CD14-positive monocyte (primary cell): Measurements from ENCODE around the gene SMPDL3A. TPM values are rescaled to one million over a fixed set of nuclear protein-coding genes. Genes with fewer than 3 reads are reported as not detected.

Experiments used
- DNase-seq, 3 donors: peaks; one replicate each; pipeline ENCODE4 v3.0.0-alpha.2; 2011 to 2022
- H2AFZ ChIP-seq: 2 replicates; pipeline ENCODE4 v1.6.0; 2012; ENCODE audit warnings: mild to moderate bottlenecking, low read depth, low read length, inconsistent platforms; ENCODE audit not compliant: insufficient read depth, poor library complexity, severe bottlenecking
- H3K27ac ChIP-seq, 2 donors: 1 replicate in 1 of 2; 2 replicates in 1 of 2; pipeline ENCODE4 v1.5.1; 2012 to 2013; ENCODE audit warnings: low read length in 2 of 2, control low read depth in 1 of 2, inconsistent platforms in 1 of 2, low read depth in 1 of 2, mild to moderate bottlenecking in 1 of 2
- H3K27me3 ChIP-seq, 2 donors: one replicate each; pipeline versions ENCODE4 v1.6.0 to v1.6.1; 2011 to 2013; ENCODE audit warnings: low read length in 2 of 2; ENCODE audit not compliant: control insufficient read depth in 2 of 2, insufficient read depth in 2 of 2
- H3K36me3 ChIP-seq, 2 donors: replicated peaks in 1 of 2; 1 replicate in 1 of 2; 2 replicates in 1 of 2; pipeline versions ENCODE4 v1.5.1 to v1.6.1; 2012 to 2013; ENCODE audit warnings: low read length in 2 of 2, control low read depth in 1 of 2, inconsistent platforms in 1 of 2, mild to moderate bottlenecking in 1 of 2; ENCODE audit not compliant: insufficient read depth in 2 of 2, control insufficient read depth in 1 of 2
- H3K4me1 ChIP-seq, 2 donors: 1 replicate in 1 of 2; 2 replicates in 1 of 2; pipeline versions ENCODE4 v1.5.1 to v1.6.1; 2012 to 2013; ENCODE audit warnings: low read length in 2 of 2, control low read depth in 1 of 2, inconsistent platforms in 1 of 2, mild to moderate bottlenecking in 1 of 2, moderate library complexity in 1 of 2; ENCODE audit not compliant: insufficient read depth in 2 of 2, control insufficient read depth in 1 of 2
- H3K4me2 ChIP-seq: replicated peaks from 2 replicates; pipeline ENCODE3; 2012; ENCODE audit warnings: low read length, moderate library complexity, mild to moderate bottlenecking; ENCODE audit not compliant: poor library complexity, severe bottlenecking; ENCODE audit errors: extremely low read depth
- H3K4me3 ChIP-seq, 3 experiments: fragments of 200-600 bp in 1 of 3; sonication (generic) in 1 of 3; replicated peaks in 1 of 3; 1 replicate in 2 of 3; 2 replicates in 1 of 3; pipeline ENCODE4 v1.5.1; 2011 to 2013; ENCODE audit warnings: low read length in 3 of 3, mild to moderate bottlenecking in 3 of 3, control low read depth in 2 of 3, low read depth in 2 of 3, inconsistent platforms in 1 of 3, moderate library complexity in 1 of 3
- H3K79me2 ChIP-seq: 2 replicates; pipeline ENCODE4 v1.6.0; 2012; ENCODE audit warnings: mild to moderate bottlenecking, control low read depth, inconsistent platforms, low read length, moderate library complexity; ENCODE audit not compliant: insufficient read depth
- H3K9ac ChIP-seq: 2 replicates; pipeline ENCODE4 v1.6.0; 2017; ENCODE audit warnings: low read length, mild to moderate bottlenecking; ENCODE audit not compliant: insufficient read depth, poor library complexity, severe bottlenecking
- H3K9me3 ChIP-seq, 2 donors: replicated peaks in 1 of 2; 1 replicate in 1 of 2; 2 replicates in 1 of 2; pipeline versions ENCODE4 v1.5.1 to v1.6.1; 2012 to 2013; ENCODE audit warnings: low read length in 2 of 2, control low read depth in 1 of 2; ENCODE audit not compliant: control insufficient read depth in 1 of 2, insufficient read depth in 1 of 2
- H4K20me1 ChIP-seq: 2 replicates; pipeline ENCODE4 v1.6.0; 2012; ENCODE audit warnings: mild to moderate bottlenecking, low read length, control low read depth, moderate library complexity; ENCODE audit not compliant: insufficient read depth
- H3K27ac Mint-ChIP-seq, 7 donors: one replicate each; pipeline ENCODE4 v1.8.0; 2020; ENCODE audit warnings: mild to moderate bottlenecking in 7 of 7, mixed read lengths in 7 of 7, moderate library complexity in 6 of 7, inconsistent platforms in 2 of 7
- H3K27me3 Mint-ChIP-seq, 3 donors: one replicate each; pipeline ENCODE4 v1.8.0; 2021 to 2022; ENCODE audit warnings: low read depth in 3 of 3, mild to moderate bottlenecking in 3 of 3, mixed read lengths in 3 of 3, moderate library complexity in 3 of 3, inconsistent platforms in 1 of 3
- H3K36me3 Mint-ChIP-seq, 2 donors: one replicate each; pipeline ENCODE4 v1.8.0; 2020; ENCODE audit warnings: mixed read lengths in 2 of 2, inconsistent platforms in 1 of 2, mild to moderate bottlenecking in 1 of 2
- H3K4me1 Mint-ChIP-seq: one replicate; pipeline ENCODE4 v1.8.0; 2020; ENCODE audit warnings: mild to moderate bottlenecking, mixed read lengths
- H3K4me3 Mint-ChIP-seq, 2 donors: one replicate each; pipeline ENCODE4 v1.8.0; 2020; ENCODE audit warnings: mild to moderate bottlenecking in 2 of 2, mixed read lengths in 2 of 2, moderate library complexity in 1 of 2
- H3K9me3 Mint-ChIP-seq, 7 donors: one replicate each; pipeline ENCODE4 v1.8.0; 2020 to 2022; ENCODE audit warnings: mixed read lengths in 7 of 7, mild to moderate bottlenecking in 6 of 7, moderate library complexity in 6 of 7, inconsistent platforms in 2 of 7
- WGBS: methylation state at CpG from one replicate; pipeline ENCODE4 v1.1.5; 2013; ENCODE audit warnings: missing lambda C conversion rate; ENCODE audit not compliant: insufficient coverage; 5-methylcytosine and 5-hydroxymethylcytosine counted together
- intact Hi-C, 2 donors: fragments of 100-400 bp; cut with micrococcal nuclease; formaldehyde crosslinking; loops; one replicate each; pipeline versions ENCODE4 v1.15.0 to v1.15.1; 2023
- polyA minus RNA-seq: library from RNA; depleted of rRNA, polyadenylated mRNA; stranded (reverse); fragments of >200 nt; gene quantifications from 2 replicates; pipeline ENCODE4 v1.2.3, GENCODE V29; 2012
- polyA plus RNA-seq, 3 donors: library from polyadenylated mRNA; depleted of rRNA in 1 of 3; unstranded in 2 of 3; stranded (reverse) in 1 of 3; fragments of 300-500 nt in 2 of 3; fragments of >200 nt in 1 of 3; fragmentation: Illumina TruSeq in 2 of 3; gene quantifications; 1 replicate in 2 of 3; 2 replicates in 1 of 3; pipeline ENCODE4 v1.2.3, GENCODE V29; 2012 to 2021
- total RNA-seq, 12 experiments: library from RNA in 1 of 12; stranded (reverse) in 1 of 12; fragments of 120-200 nt in 1 of 12; gene quantifications; one replicate each; pipeline ENCODE4 v1.2.4 and lab custom pipeline; 2013 to 2026; ENCODE audit warnings: mixed read lengths in 6 of 12, inconsistent platforms in 1 of 12
- TF ChIP-seq, protein P1 (sequence below): fragments of 200-600 bp; IDR thresholded peaks from one replicate; pipeline ENCODE4 v1.8.0; 2022; ENCODE audit warnings: antibody characterized with exemption, mild to moderate bottlenecking

Gene SMPDL3A, protein sequence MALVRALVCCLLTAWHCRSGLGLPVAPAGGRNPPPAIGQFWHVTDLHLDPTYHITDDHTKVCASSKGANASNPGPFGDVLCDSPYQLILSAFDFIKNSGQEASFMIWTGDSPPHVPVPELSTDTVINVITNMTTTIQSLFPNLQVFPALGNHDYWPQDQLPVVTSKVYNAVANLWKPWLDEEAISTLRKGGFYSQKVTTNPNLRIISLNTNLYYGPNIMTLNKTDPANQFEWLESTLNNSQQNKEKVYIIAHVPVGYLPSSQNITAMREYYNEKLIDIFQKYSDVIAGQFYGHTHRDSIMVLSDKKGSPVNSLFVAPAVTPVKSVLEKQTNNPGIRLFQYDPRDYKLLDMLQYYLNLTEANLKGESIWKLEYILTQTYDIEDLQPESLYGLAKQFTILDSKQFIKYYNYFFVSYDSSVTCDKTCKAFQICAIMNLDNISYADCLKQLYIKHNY
- total RNA-seq (2013): 16.3 TPM
- polyA plus RNA-seq (10 to 100 TPM; 21.3 to 30.1 (median 21.7) TPM), polyA minus RNA-seq (30.8 and 34.5 TPM in 2 replicates), total RNA-seq (lab: John Stamatoyannopoulos, UW) (25.4 to 122 (median 42.8) reads per million in 11 experiments)

DNA sequence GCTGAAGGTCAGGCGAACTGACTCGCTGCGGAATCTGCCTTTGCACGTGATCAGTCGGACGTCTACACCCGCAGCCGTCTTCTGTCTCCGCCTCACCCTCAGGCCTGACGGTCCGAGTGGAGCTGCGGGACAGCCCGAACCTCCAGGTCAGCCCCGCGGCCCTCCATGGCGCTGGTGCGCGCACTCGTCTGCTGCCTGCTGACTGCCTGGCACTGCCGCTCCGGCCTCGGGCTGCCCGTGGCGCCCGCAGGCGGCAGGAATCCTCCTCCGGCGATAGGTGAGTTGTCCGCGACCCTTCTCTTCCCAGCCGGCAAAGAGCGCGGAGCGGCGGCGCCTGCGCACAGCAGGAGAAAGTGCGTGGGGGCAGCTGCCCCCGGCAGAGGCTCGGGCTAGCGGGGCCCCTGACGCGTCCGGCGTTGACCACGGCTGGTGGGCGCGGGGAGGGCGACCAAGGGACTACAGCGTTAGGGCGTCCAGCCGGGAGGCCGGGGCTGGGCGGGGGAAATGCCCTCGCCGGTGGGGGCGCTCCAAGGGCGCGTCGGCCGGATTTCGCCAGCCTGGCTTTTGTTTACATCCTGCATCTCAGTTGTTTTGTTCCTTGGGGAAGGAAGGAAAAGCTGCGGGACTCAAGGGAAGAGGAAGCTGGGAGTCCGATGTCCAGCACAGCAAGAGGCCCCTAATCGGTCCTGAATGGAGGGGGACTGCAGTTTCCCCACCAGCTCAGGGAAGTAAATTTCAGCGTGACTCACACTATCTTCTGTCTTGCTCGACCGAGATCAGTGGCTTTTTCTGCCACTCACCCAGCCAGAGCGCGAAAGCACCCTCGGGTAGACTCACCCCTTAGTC lies at the start of gene SMPDL3A:
Gene SMPDL3A, plus strand, starts transcription at position 77 of the 846 bp plus-strand sequence. Its CDS starts 89 bp downstream, at position 166.
- Histone ChIP-seq H4K20me1 (peaks cover 10% of the 10 kb centered on the region), H3K9me3 (no peaks in the 10 kb centered on the region), H3K4me3 (peak within 1 kb of the TSS; percentile 81 to 89 (median 86)), H3K27me3 (peaks cover 28 to 35% of the 10 kb centered on the region in 2 donors), H3K36me3 (no peaks in the 10 kb centered on the region), H3K4me1 (peaks cover 38 to 41% of the 10 kb centered on the region in 2 donors), H2AFZ (peak within 1 kb of the TSS; percentile 81), H3K4me2 (peak within 1 kb of the TSS; percentile 93), H3K9ac (peak within 1 kb of the TSS; percentile 94), H3K27ac (peak within 1 kb of the TSS; percentile 91 to 95), H3K79me2 (peaks cover 51% of the 10 kb centered on the region)
- Mint-ChIP-seq H3K4me3 (peak within 1 kb of the TSS; percentile 91 to 97), H3K27me3 (peaks cover 36 to 44% (median 44%) of the 10 kb centered on the region in 3 donors), H3K4me1 (peaks cover 40% of the 10 kb centered on the region), H3K9me3 (peaks cover 0 to 3% (median 0%) of the 10 kb centered on the region in 7 donors), H3K27ac (peak within 1 kb of the TSS; percentile 94 to 99 (median 97)), H3K36me3 (peaks cover 6 to 29% of the 10 kb centered on the region in 2 donors)
- intact Hi-C loops: loop anchor here in 1 of 2 donors (5.0 kb wide), 1 partner anchor 37 kb away; no protein-coding TSS in a partner anchor
- peak; percentile 79 to 87 (median 86) for DNase-seq
- WGBS: under 1% methylated on average over 71 of the region's 71 CpGs
- TF ChIP-seq, protein P1, sequence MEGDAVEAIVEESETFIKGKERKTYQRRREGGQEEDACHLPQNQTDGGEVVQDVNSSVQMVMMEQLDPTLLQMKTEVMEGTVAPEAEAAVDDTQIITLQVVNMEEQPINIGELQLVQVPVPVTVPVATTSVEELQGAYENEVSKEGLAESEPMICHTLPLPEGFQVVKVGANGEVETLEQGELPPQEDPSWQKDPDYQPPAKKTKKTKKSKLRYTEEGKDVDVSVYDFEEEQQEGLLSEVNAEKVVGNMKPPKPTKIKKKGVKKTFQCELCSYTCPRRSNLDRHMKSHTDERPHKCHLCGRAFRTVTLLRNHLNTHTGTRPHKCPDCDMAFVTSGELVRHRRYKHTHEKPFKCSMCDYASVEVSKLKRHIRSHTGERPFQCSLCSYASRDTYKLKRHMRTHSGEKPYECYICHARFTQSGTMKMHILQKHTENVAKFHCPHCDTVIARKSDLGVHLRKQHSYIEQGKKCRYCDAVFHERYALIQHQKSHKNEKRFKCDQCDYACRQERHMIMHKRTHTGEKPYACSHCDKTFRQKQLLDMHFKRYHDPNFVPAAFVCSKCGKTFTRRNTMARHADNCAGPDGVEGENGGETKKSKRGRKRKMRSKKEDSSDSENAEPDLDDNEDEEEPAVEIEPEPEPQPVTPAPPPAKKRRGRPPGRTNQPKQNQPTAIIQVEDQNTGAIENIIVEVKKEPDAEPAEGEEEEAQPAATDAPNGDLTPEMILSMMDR: peak; percentile 48

DNA sequence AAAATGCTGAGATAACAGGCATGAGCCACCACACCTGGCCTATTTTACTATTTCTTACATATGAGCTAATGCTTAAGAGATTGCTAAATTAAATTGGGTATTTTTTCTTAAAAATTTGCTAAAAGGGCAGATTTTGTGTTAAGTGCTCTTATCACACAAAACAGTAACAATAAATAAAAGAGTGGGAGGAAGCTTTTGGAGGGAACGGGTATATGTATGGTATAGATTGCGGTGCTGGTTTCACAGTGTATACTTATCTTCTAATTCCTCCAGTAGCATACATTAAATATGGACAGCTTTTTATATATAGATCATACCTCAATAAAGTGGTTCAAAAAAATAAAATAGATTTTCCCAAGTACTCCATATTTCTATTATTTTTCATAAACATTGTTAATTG lies 49.0 kb upstream of the SMPDL3A start:
- no peak overlapping the region for H3K9ac ChIP-seq
- H3K4me1 ChIP-seq: no peaks in the 10 kb centered on the region
- peaks cover 5 to 8% (median 6%) of the 10 kb centered on the region in 3 donors for H3K27me3 Mint-ChIP-seq
- intact Hi-C loops: no loop called here
- peaks cover 4% of the 10 kb centered on the region for H3K4me1 Mint-ChIP-seq
- no peaks in the 10 kb centered on the region for H4K20me1 ChIP-seq
- H2AFZ ChIP-seq: no peak overlapping the region
- H3K36me3 ChIP-seq: no peaks in the 10 kb centered on the region
- no peak overlapping the region for H3K4me3 ChIP-seq
- H3K36me3 Mint-ChIP-seq: no peaks in the 10 kb centered on the region
- no peaks in the 10 kb centered on the region for H3K79me2 ChIP-seq
- TF ChIP-seq, protein P1: no peak
- no peak overlapping the region for H3K4me2 ChIP-seq
- H3K27ac Mint-ChIP-seq: no peak overlapping the region
- peaks cover 0 to 1% (median 0%) of the 10 kb centered on the region in 7 donors for H3K9me3 Mint-ChIP-seq
- no peak overlapping the region for H3K4me3 Mint-ChIP-seq
- DNase-seq: no peak
- peaks cover 2 to 7% of the 10 kb centered on the region in 2 donors for H3K27me3 ChIP-seq
- no peaks in the 10 kb centered on the region for H3K9me3 ChIP-seq
- no peak overlapping the region for H3K27ac ChIP-seq
- no CpG with 5 or more reads among the region's 2 CpGs for WGBS
